Hepatocyte (in vitro differentiated cells): ENCODE measurements around the gene CTR9. TPM values are rescaled to one million over a fixed set of nuclear protein-coding genes. Genes with fewer than 3 reads are reported as not detected.

Experiments used
- DNase-seq: peaks from one replicate; pipeline ENCODE4 v3.0.0-alpha.2; 2016; ENCODE audit warnings: low spot score
- H2AFZ ChIP-seq: fragments of 200-600 bp; sonication (generic); 2 replicates; pipeline ENCODE4 v1.6.0; 2016; ENCODE audit warnings: antibody characterized with exemption, mild to moderate bottlenecking
- H3K27ac ChIP-seq: fragments of 200-600 bp; sonication (generic); 2 replicates; pipeline ENCODE4 v1.5.1; 2016; ENCODE audit warnings: mild to moderate bottlenecking
- H3K27me3 ChIP-seq: fragments of 200-600 bp; sonication (generic); 2 replicates; pipeline ENCODE4 v1.6.1; 2016
- H3K36me3 ChIP-seq: fragments of 200-600 bp; sonication (generic); replicated peaks from 2 replicates; pipeline ENCODE4 v1.5.1; 2016; ENCODE audit warnings: low read depth; ENCODE audit not compliant: insufficient read depth
- H3K4me1 ChIP-seq: fragments of 200-600 bp; sonication (generic); 2 replicates; pipeline ENCODE4 v1.5.1; 2016; ENCODE audit warnings: mild to moderate bottlenecking, moderate library complexity; ENCODE audit not compliant: insufficient read depth
- H3K4me2 ChIP-seq: fragments of 200-600 bp; sonication (generic); 2 replicates; pipeline ENCODE4 v1.6.0; 2016
- H3K4me3 ChIP-seq: fragments of 200-600 bp; sonication (generic); 2 replicates; pipeline ENCODE4 v1.5.1; 2016; ENCODE audit warnings: mild to moderate bottlenecking
- H3K79me2 ChIP-seq: fragments of 200-600 bp; sonication (generic); 2 replicates; pipeline ENCODE4 v1.6.0; 2017; ENCODE audit warnings: mild to moderate bottlenecking
- H3K9me2 ChIP-seq: fragments of 200-600 bp; sonication (generic); replicated peaks from 2 replicates; pipeline ENCODE4 v1.6.0; 2017; ENCODE audit warnings: mild to moderate bottlenecking; ENCODE audit not compliant: insufficient read depth
- H3K9me3 ChIP-seq: fragments of 200-600 bp; sonication (generic); 2 replicates; pipeline ENCODE4 v1.5.1; 2016; ENCODE audit warnings: low read depth, mild to moderate bottlenecking
- H4K20me1 ChIP-seq: fragments of 200-600 bp; sonication (generic); 2 replicates; pipeline ENCODE4 v1.6.0; 2016; ENCODE audit warnings: mild to moderate bottlenecking; ENCODE audit not compliant: insufficient read depth, poor library complexity, severe bottlenecking
- EZH2 ChIP-seq: fragments of 200-600 bp; sonication (generic); IDR thresholded peaks from 2 replicates; pipeline ENCODE4 v1.6.1; 2016; ENCODE audit warnings: antibody characterized with exemption, mild to moderate bottlenecking, borderline replicate concordance
- EZH2phosphoT487 ChIP-seq: fragments of 200-600 bp; sonication (generic); IDR thresholded peaks from one replicate; pipeline ENCODE4 v1.6.1; 2018; ENCODE audit warnings: antibody characterized with exemption, mild to moderate bottlenecking, low read depth, moderate library complexity; ENCODE audit not compliant: unreplicated experiment, severe bottlenecking
- WGBS: methylation state at CpG from one replicate; pipeline ENCODE4 v1.1.6; 2016; ENCODE audit warnings: low lambda C conversion rate; ENCODE audit errors: missing lambda C conversion rate; 5-methylcytosine and 5-hydroxymethylcytosine counted together
- polyA plus RNA-seq: library from polyadenylated mRNA; unstranded; fragments of >200 nt; fragmentation: Nextera tagmentation; extraction: Ambion mirVana; gene quantifications from 2 replicates; pipeline ENCODE4 v1.2.1, GENCODE V29; 2016
- total RNA-seq: library from RNA; depleted of rRNA; stranded (reverse); fragments of >200 nt; gene quantifications from 2 replicates; pipeline ENCODE4 v1.2.3, GENCODE V29; 2014
- TF ChIP-seq, protein P1 (sequence below): fragments of 200-600 bp; sonication (generic); IDR thresholded peaks from 2 replicates; pipeline ENCODE4 v1.5.1; 2016; ENCODE audit warnings: antibody characterized with exemption, mild to moderate bottlenecking; ENCODE audit not compliant: poor library complexity

CTR9 gene
- total and polyA plus RNA-seq, 2 experiments from 2014 or later = 24.4 to 28.0 TPM

DNA sequence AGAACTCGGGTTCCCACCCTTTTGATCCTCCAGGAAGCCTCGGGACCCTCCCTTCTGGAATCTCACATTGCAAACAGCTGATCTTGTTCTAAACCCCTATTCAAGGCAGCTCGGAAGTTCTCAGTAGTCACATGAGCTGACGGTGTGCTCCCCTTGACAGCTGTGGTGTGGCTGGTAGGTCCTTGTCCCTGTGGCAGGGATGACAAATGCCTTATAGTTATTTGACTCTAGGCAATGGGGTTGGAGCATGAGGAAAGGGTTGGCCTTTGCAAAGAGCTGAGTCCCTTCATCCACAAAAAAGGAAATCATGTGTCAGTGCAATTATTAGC lies 34.1 kb downstream of the CTR9 start:
- 63% methylated on average over 4 of the region's 4 CpGs for WGBS
- H3K4me1 ChIP-seq = no peaks in the 10 kb centered on the region

DNA sequence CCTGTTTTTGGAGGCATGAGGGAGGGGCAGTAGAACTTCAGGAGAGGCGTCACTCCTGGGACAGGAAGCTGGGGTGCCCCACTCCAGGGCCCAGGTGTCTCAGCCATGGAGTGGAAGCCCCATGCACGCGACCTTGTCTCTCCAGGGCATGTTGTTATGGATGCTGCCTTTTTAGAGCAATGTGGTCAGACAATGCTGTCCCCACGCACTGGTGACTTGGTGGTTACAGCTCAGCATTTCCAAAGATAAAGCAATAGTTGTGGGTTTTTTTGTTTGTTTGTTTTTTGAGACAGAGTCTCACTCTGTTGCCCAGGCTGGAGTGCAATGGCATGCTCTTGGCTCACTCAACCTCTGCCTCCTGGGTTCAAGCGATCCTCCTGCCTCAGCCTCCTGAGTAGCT lies 35.4 kb downstream of the CTR9 start:
- no peaks in the 10 kb centered on the region for H3K4me1 ChIP-seq
- no peaks in the 10 kb centered on the region for H3K27me3 ChIP-seq
- H3K9me3 ChIP-seq = no peaks in the 10 kb centered on the region
- no peaks in the 10 kb centered on the region for H4K20me1 ChIP-seq
- H3K27ac ChIP-seq = no peak overlapping the region
- H3K4me2 ChIP-seq = no peak overlapping the region
- H3K9me2 ChIP-seq = no peaks in the 10 kb centered on the region
- DNase-seq = no peak
- H2AFZ ChIP-seq = no peak overlapping the region
- H3K4me3 ChIP-seq = no peak overlapping the region
- H3K36me3 ChIP-seq = no peaks in the 10 kb centered on the region
- no peaks in the 10 kb centered on the region for H3K79me2 ChIP-seq
- 95% methylated on average over 5 of the region's 5 CpGs for WGBS
- TF ChIP-seq EZH2 (no peak), EZH2phosphoT487 (no peak)
- TF ChIP-seq, protein P1, sequence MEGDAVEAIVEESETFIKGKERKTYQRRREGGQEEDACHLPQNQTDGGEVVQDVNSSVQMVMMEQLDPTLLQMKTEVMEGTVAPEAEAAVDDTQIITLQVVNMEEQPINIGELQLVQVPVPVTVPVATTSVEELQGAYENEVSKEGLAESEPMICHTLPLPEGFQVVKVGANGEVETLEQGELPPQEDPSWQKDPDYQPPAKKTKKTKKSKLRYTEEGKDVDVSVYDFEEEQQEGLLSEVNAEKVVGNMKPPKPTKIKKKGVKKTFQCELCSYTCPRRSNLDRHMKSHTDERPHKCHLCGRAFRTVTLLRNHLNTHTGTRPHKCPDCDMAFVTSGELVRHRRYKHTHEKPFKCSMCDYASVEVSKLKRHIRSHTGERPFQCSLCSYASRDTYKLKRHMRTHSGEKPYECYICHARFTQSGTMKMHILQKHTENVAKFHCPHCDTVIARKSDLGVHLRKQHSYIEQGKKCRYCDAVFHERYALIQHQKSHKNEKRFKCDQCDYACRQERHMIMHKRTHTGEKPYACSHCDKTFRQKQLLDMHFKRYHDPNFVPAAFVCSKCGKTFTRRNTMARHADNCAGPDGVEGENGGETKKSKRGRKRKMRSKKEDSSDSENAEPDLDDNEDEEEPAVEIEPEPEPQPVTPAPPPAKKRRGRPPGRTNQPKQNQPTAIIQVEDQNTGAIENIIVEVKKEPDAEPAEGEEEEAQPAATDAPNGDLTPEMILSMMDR = no peak

More for the DNA sequence above, 34.1 kb downstream of the CTR9 start:
- no peaks in the 10 kb centered on the region for H3K79me2 ChIP-seq
- no peak overlapping the region for H3K27ac ChIP-seq
- no peak overlapping the region for H3K4me2 ChIP-seq
- no peaks in the 10 kb centered on the region for H3K27me3 ChIP-seq
- H2AFZ ChIP-seq = no peak overlapping the region
- no peaks in the 10 kb centered on the region for H4K20me1 ChIP-seq
- no peaks in the 10 kb centered on the region for H3K9me2 ChIP-seq
- H3K36me3 ChIP-seq = no peaks in the 10 kb centered on the region
- no peak overlapping the region for H3K4me3 ChIP-seq
- no peak for DNase-seq
- no peaks in the 10 kb centered on the region for H3K9me3 ChIP-seq
- TF ChIP-seq EZH2phosphoT487 (no peak), EZH2 (no peak)
- TF ChIP-seq, protein P1 = no peak

DNA sequence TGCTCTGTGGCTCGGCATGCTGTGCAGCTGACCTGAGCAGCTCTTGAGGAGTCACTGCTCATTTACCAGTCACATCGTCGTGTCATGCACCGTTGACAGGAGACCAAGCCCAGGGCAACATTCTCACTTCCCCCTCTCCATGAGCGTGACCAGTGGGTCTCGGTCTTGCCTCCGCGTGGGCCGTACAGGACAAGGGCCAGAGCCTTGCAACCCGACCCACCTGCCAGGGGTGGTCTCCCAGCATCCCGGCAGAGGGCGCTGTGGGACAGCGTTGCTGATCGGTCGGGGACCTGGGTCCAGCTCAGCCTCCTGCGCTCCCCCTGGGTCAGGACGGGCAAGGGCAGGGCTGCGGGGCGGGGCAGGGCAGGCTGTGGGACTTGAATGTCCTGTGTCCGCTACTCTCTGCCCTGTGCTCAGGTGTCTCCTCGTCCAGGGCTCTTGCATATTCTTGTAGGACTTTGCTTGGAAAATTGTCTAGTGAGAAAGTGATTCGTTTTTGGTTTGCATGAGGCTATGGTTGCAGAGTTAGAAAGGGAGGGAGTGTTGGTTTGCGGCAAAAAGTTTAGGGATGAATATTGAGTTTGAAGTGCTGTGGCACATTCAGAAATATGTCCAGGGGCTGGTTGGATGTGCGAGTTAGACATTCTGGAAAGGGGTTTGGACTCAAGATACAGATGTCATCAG lies 41.5 kb downstream of the CTR9 start:
- Histone ChIP-seq H3K4me2 (peak overlapping the region; percentile 72), H3K9me2 (no peaks in the 10 kb centered on the region), H3K36me3 (no peaks in the 10 kb centered on the region), H3K27ac (no peak overlapping the region), H3K9me3 (no peaks in the 10 kb centered on the region), H3K4me1 (no peaks in the 10 kb centered on the region), H2AFZ (no peak overlapping the region), H3K79me2 (no peaks in the 10 kb centered on the region), H4K20me1 (peaks cover 11% of the 10 kb centered on the region), H3K4me3 (no peak overlapping the region), H3K27me3 (no peaks in the 10 kb centered on the region)
- WGBS = 18% methylated on average over 22 of the region's 24 CpGs
- peak; percentile 92 for DNase-seq
- no peak for TF ChIP-seq EZH2phosphoT487
- TF ChIP-seq, protein P1 = peak; percentile 90
